H1 (cell line): ENCODE measurements around the gene ACSL6. TPM values are rescaled to one million over a fixed set of nuclear protein-coding genes. Genes with fewer than 3 reads are reported as not detected.

ENCODE experiments used
- CTCF ChIA-PET: fragments of 300-600 bp; sonication (Branson Sonifier 250); formaldehyde crosslinking; loops from one replicate; lab custom pipeline; 2021; ENCODE audit not compliant: partially characterized antibody; lab: Charles Lee
- POLR2A ChIA-PET: fragments of 300-600 bp; sonication (Branson Sonifier 250); formaldehyde crosslinking; loops from one replicate; lab custom pipeline; 2021; ENCODE audit warnings: inconsistent platforms; ENCODE audit not compliant: partially characterized antibody; lab: Charles Lee
- DNase-seq, 2 experiments: peaks; one replicate each; pipeline versions ENCODE4 v3.0.0 to v3.0.0-alpha.2; 2010 to 2022; ENCODE audit warnings: low spot score in 2 of 2, low read depth in 1 of 2, mixed read lengths in 1 of 2
- FAIRE-seq: peaks from 2 replicates; lab custom pipeline; 2011; peaks lifted over from hg19 to GRCh38; lab: Jason Lieb, UNC
- H2AFZ ChIP-seq: 2 replicates; pipeline ENCODE4 v1.8.1; 2012; ENCODE audit warnings: low read length, inconsistent platforms
- H2AK5ac ChIP-seq: 2 replicates; pipeline ENCODE4 v1.6.1; 2013; ENCODE audit warnings: low read depth, low read length
- H2BK120ac ChIP-seq: replicated peaks from 2 replicates; pipeline ENCODE3; 2013; ENCODE audit warnings: low read depth, low read length, inconsistent platforms
- H2BK12ac ChIP-seq: 2 replicates; pipeline ENCODE4 v1.6.1; 2013; ENCODE audit warnings: low read depth, low read length
- H2BK15ac ChIP-seq: 2 replicates; pipeline ENCODE4 v1.6.1; 2013; ENCODE audit warnings: low read length
- H2BK20ac ChIP-seq: 2 replicates; pipeline ENCODE4 v1.6.1; 2013; ENCODE audit warnings: low read length
- H2BK5ac ChIP-seq: 2 replicates; pipeline ENCODE4 v1.6.1; 2013; ENCODE audit warnings: low read depth, low read length
- H3K14ac ChIP-seq: 2 replicates; pipeline ENCODE4 v1.6.1; 2013; ENCODE audit warnings: inconsistent platforms; ENCODE audit not compliant: insufficient read length
- H3K18ac ChIP-seq: 2 replicates; pipeline ENCODE4 v1.6.1; 2013; ENCODE audit warnings: low read length; ENCODE audit errors: extremely low read depth
- H3K23ac ChIP-seq: 2 replicates; pipeline ENCODE4 v1.6.1; 2013; ENCODE audit warnings: inconsistent platforms; ENCODE audit not compliant: insufficient read length
- H3K23me2 ChIP-seq: 2 replicates; pipeline ENCODE4 v1.6.1; 2013; ENCODE audit warnings: low read depth, low read length
- H3K27ac ChIP-seq: 2 replicates; pipeline ENCODE4 v1.6.1; 2011; ENCODE audit warnings: low read depth, low read length, inconsistent platforms
- H3K27me3 ChIP-seq, 4 experiments: replicated peaks in 1 of 4; 1 replicate in 1 of 4; 2 replicates in 3 of 4; pipeline versions ENCODE4 v1.6.1 to v1.8.1; 2011 to 2013; ENCODE audit warnings: low read length in 3 of 4, mild to moderate bottlenecking in 3 of 4, inconsistent platforms in 2 of 4, mixed read lengths in 2 of 4, moderate library complexity in 1 of 4; ENCODE audit not compliant: control insufficient read depth in 3 of 4, insufficient read depth in 3 of 4; ENCODE audit errors: extremely low read depth in 1 of 4
- H3K36me3 ChIP-seq, 4 experiments: 2 replicates each; pipeline versions ENCODE4 v1.6.1 to v1.8.1; 2011 to 2013; ENCODE audit warnings: mild to moderate bottlenecking in 4 of 4, low read length in 3 of 4, moderate library complexity in 2 of 4, control low read depth in 1 of 4, inconsistent platforms in 1 of 4; ENCODE audit not compliant: insufficient read depth in 4 of 4, control insufficient read depth in 2 of 4
- H3K4ac ChIP-seq: replicated peaks from 2 replicates; pipeline ENCODE3; 2013; ENCODE audit warnings: low read length, low read depth, mixed read lengths, inconsistent platforms; ENCODE audit not compliant: insufficient read length
- H3K4me1 ChIP-seq, 4 experiments: replicated peaks in 1 of 4; 1 replicate in 1 of 4; 2 replicates in 3 of 4; pipeline versions ENCODE4 v1.6.1 to v1.8.1; 2011 to 2013; ENCODE audit warnings: low read length in 3 of 4, inconsistent platforms in 2 of 4, mixed read lengths in 1 of 4; ENCODE audit not compliant: insufficient read depth in 4 of 4, control insufficient read depth in 3 of 4
- H3K4me2 ChIP-seq, 2 experiments: 2 replicates each; pipeline versions ENCODE4 v1.6.1 to v1.8.1; 2011 to 2013; ENCODE audit warnings: low read depth in 2 of 2, low read length in 2 of 2, control low read depth in 1 of 2, inconsistent platforms in 1 of 2, mild to moderate bottlenecking in 1 of 2; ENCODE audit not compliant: insufficient read depth in 1 of 2
- H3K4me3 ChIP-seq, 4 experiments: fragments of 200-600, 300-600 bp in 1 of 4; sonication (generic), shearing (Covaris generic), sonication (Bioruptor Twin) in 1 of 4; 2 replicates each; pipeline versions ENCODE4 v1.5.1 to v1.8.1; 2011 to 2016; ENCODE audit warnings: low read length in 4 of 4, low read depth in 3 of 4, control low read depth in 2 of 4, inconsistent platforms in 2 of 4, mild to moderate bottlenecking in 2 of 4, mixed read lengths in 1 of 4, moderate library complexity in 1 of 4; ENCODE audit not compliant: insufficient read depth in 2 of 4; ENCODE audit errors: extremely low read depth in 1 of 4
- H3K56ac ChIP-seq: replicated peaks from 2 replicates; pipeline ENCODE3; 2013; ENCODE audit warnings: low read depth, mild to moderate bottlenecking, mixed read lengths, low read length, inconsistent platforms; ENCODE audit not compliant: insufficient read length
- H3K79me1 ChIP-seq: 2 replicates; pipeline ENCODE4 v1.6.1; 2013; ENCODE audit warnings: low read depth, low read length, control low read depth
- H3K79me2 ChIP-seq, 2 experiments: 2 replicates each; pipeline versions ENCODE4 v1.6.1 to v1.8.1; 2012 to 2013; ENCODE audit warnings: low read length in 2 of 2, mild to moderate bottlenecking in 2 of 2, inconsistent platforms in 1 of 2; ENCODE audit not compliant: insufficient read depth in 2 of 2, control insufficient read depth in 1 of 2
- H3K9ac ChIP-seq, 4 experiments: replicated peaks in 1 of 4; 1 replicate in 1 of 4; 2 replicates in 3 of 4; pipeline versions ENCODE4 v1.6.1 to v1.8.1; 2011 to 2013; ENCODE audit warnings: low read depth in 3 of 4, low read length in 3 of 4, control low read depth in 2 of 4, mild to moderate bottlenecking in 2 of 4, moderate library complexity in 2 of 4, inconsistent platforms in 1 of 4; ENCODE audit errors: extremely low read depth in 1 of 4
- H3K9me3 ChIP-seq, 2 experiments: 2 replicates each; pipeline versions ENCODE4 v1.6.1 to v1.8.1; 2012 to 2013; ENCODE audit warnings: mild to moderate bottlenecking in 2 of 2, moderate library complexity in 2 of 2, control low read depth in 1 of 2, inconsistent platforms in 1 of 2, low read depth in 1 of 2, low read length in 1 of 2, mixed read lengths in 1 of 2; ENCODE audit not compliant: insufficient read depth in 2 of 2
- H4K20me1 ChIP-seq, 2 experiments: replicated peaks in 1 of 2; 2 replicates each; pipeline versions ENCODE3 to v1.8.1; 2011 to 2013; ENCODE audit warnings: inconsistent platforms in 2 of 2, low read length in 2 of 2, mild to moderate bottlenecking in 1 of 2; ENCODE audit not compliant: insufficient read depth in 2 of 2, control insufficient read depth in 1 of 2
- H4K5ac ChIP-seq: 2 replicates; pipeline ENCODE4 v1.6.1; 2013; ENCODE audit warnings: low read length, low read depth, mixed read lengths, inconsistent platforms; ENCODE audit not compliant: insufficient read length
- H4K8ac ChIP-seq: 2 replicates; pipeline ENCODE4 v1.8.0; 2013; ENCODE audit warnings: mild to moderate bottlenecking, moderate library complexity, low read length, inconsistent platforms; ENCODE audit not compliant: insufficient read depth; ENCODE audit errors: extremely low read depth
- H4K91ac ChIP-seq: replicated peaks from 2 replicates; pipeline ENCODE3; 2013; ENCODE audit warnings: low read length, mixed read lengths, inconsistent platforms; ENCODE audit not compliant: insufficient read length
- SP4 ChIP-seq: IDR thresholded peaks from 2 replicates; pipeline ENCODE4 v1.6.1; 2012; ENCODE audit warnings: low read length, inconsistent platforms
- SUZ12 ChIP-seq: fragments of 200-600 bp; sonication (generic); IDR thresholded peaks from 2 replicates; pipeline ENCODE4 v1.6.1; 2012; ENCODE audit warnings: mild to moderate bottlenecking, inconsistent platforms, low read length, moderate library complexity, mixed read lengths
- WGBS, 2 experiments: shearing (Covaris generic) in 1 of 2; methylation state at CpG; one replicate each; pipeline versions ENCODE4 v1.1.6 to v1.1.7; 2013 to 2015; ENCODE audit warnings: low lambda C conversion rate in 2 of 2, mixed read lengths in 2 of 2, inconsistent platforms in 1 of 2, low coverage in 1 of 2, missing lambda C conversion rate in 1 of 2; ENCODE audit not compliant: insufficient replicate concordance in 2 of 2, insufficient coverage in 1 of 2, insufficient read length in 1 of 2; ENCODE audit errors: extremely low coverage in 1 of 2, missing lambda C conversion rate in 1 of 2; 5-methylcytosine and 5-hydroxymethylcytosine counted together
- polyA plus RNA-seq, 7 experiments: library from polyadenylated mRNA; depleted of rRNA in 3 of 7; stranded (reverse) in 5 of 7; unstranded in 2 of 7; fragments of >200 nt in 5 of 7; fragments of 200-250 nt in 2 of 7; gene quantifications; 1 replicate in 5 of 7; 2 replicates in 1 of 7; 4 replicates in 1 of 7; pipeline versions ENCODE4 v1.2.1 to v1.2.3, GENCODE V29; 2011 to 2013; ENCODE audit warnings: missing spikeins in 2 of 7, mixed read lengths in 2 of 7
- total RNA-seq: library from RNA; stranded (reverse); fragmentation: NEBNext Ultra II Directional; extraction: Animal tissue kit (Norgen Biotek cat#: 25700); gene quantifications from 2 replicates; pipeline ENCODE4 v1.2.1, GENCODE V29; 2021

Gene ACSL6
- total and polyA plus RNA-seq, 2 of the 8 experiments (the other 6 are each of a cell fraction or from before 2014, with no cell fraction given) = 2.3 to 2.4 TPM

DNA sequence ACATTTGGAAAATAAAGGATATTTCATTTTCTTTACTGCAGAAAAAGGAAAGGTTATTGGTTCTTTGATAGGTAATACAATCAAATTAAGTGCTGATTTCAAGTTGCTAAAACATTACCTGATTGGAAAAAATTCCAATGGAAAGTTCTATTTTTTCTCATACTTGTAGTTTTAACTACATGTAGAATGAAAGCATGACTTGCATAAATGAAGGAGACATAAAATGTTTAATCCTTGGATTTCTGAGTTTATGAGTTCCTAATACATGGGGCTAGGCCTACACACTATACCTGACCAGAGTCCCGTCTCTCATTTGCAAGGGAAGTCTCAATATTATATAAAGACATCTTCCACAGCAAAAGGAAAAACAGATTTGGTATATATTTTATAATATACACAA lies 60.8 kb downstream of the ACSL6 start:
- Histone ChIP-seq H2AFZ (no peak overlapping the region), H2BK15ac (no peak overlapping the region), H3K9ac (no peak overlapping the region), H3K36me3 (no peaks in the 10 kb centered on the region), H3K79me2 (no peaks in the 10 kb centered on the region), H4K5ac (no peak overlapping the region), H3K4me1 (no peaks in the 10 kb centered on the region)
- WGBS, 2 experiments = 75% methylated on average over 1 of the region's 1 CpG; no CpG with 5 or more reads in 1 of the 2 experiments
- TF ChIP-seq SUZ12 (no peak), SP4 (no peak)
- TF ChIP-seq, all 59 proteins: peak for 0
- no peak overlapping the region for H2BK20ac ChIP-seq
- H3K14ac ChIP-seq = no peak overlapping the region
- H2BK12ac ChIP-seq = no peak overlapping the region
- no peaks in the 10 kb centered on the region for H3K9me3 ChIP-seq
- H2AK5ac ChIP-seq = no peak overlapping the region
- H3K79me1 ChIP-seq = no peaks in the 10 kb centered on the region
- no peak overlapping the region for H4K8ac ChIP-seq
- H3K56ac ChIP-seq = no peak overlapping the region
- no peak overlapping the region for H3K23ac ChIP-seq
- DNase-seq = no peak
- H4K20me1 ChIP-seq = no peaks in the 10 kb centered on the region
- H3K4me3 ChIP-seq = no peak overlapping the region
- H3K27ac ChIP-seq = no peak overlapping the region
- no peak overlapping the region for H2BK120ac ChIP-seq
- no peaks in the 10 kb centered on the region for H3K27me3 ChIP-seq
- CTCF ChIA-PET = no interaction called here
- H3K4ac ChIP-seq = no peak overlapping the region
- no peak overlapping the region for H2BK5ac ChIP-seq
- POLR2A ChIA-PET = no interaction called here
- no peak overlapping the region for H4K91ac ChIP-seq
- H3K18ac ChIP-seq = no peak overlapping the region
- no peaks in the 10 kb centered on the region for H3K23me2 ChIP-seq
- no peak for FAIRE-seq
- no peak overlapping the region for H3K4me2 ChIP-seq
